Ectodermal cell (in vitro differentiated cells): ENCODE data around the gene PCDH12.

Experiments
- H3K27ac ChIP-seq: 2 replicates; pipeline ENCODE4 v1.7.0; 2013; ENCODE audit warnings: mild to moderate bottlenecking, low read depth, low read length; ENCODE audit not compliant: insufficient read depth, poor library complexity, severe bottlenecking
- H3K27me3 ChIP-seq: 2 replicates; pipeline ENCODE4 v1.7.0; 2013; ENCODE audit warnings: mild to moderate bottlenecking, low read length; ENCODE audit not compliant: insufficient read depth, control insufficient read depth, poor library complexity, severe bottlenecking
- H3K36me3 ChIP-seq: one replicate; pipeline ENCODE4 v1.7.0; 2013; ENCODE audit warnings: low read length; ENCODE audit not compliant: control insufficient read depth, insufficient read depth
- H3K4me1 ChIP-seq: one replicate; pipeline ENCODE4 v1.7.0; 2013; ENCODE audit warnings: low read length; ENCODE audit not compliant: control insufficient read depth, insufficient read depth
- H3K4me3 ChIP-seq: 2 replicates; pipeline ENCODE4 v1.7.0; 2013; ENCODE audit warnings: low read depth, low read length, control low read depth; ENCODE audit not compliant: insufficient read depth
- H3K9me3 ChIP-seq: 2 replicates; pipeline ENCODE4 v1.7.0; 2013; ENCODE audit warnings: mild to moderate bottlenecking, low read length, moderate library complexity; ENCODE audit not compliant: control insufficient read depth
- WGBS, 2 experiments: methylation state at CpG; one replicate each; pipeline ENCODE4 v1.1.7; 2013; ENCODE audit warnings: missing lambda C conversion rate in 2 of 2; 5-methylcytosine and 5-hydroxymethylcytosine counted together

Gene PCDH12

GRCh38 chr5:141941307-141941706 is 16.7 kb downstream of the PCDH12 start:
- Histone ChIP-seq H3K36me3 (peaks cover 12% of the 10 kb centered on the region), H3K4me3 (no peak overlapping the region), H3K4me1 (no peaks in the 10 kb centered on the region), H3K27ac (no peak overlapping the region), H3K27me3 (no peaks in the 10 kb centered on the region), H3K9me3 (no peaks in the 10 kb centered on the region)
- 92 to 95% methylated on average over 6 of the region's 6 CpGs for WGBS, 2 experiments

- Histone ChIP-seq H3K36me3 (peaks cover 13% of the 10 kb centered on the region), H3K27me3 (no peaks in the 10 kb centered on the region), H3K4me3 (no peak overlapping the region), H3K9me3 (no peaks in the 10 kb centered on the region), H3K27ac (no peak overlapping the region), H3K4me1 (no peaks in the 10 kb centered on the region)
- WGBS, 2 experiments, result 80% methylated on average over 6 of the region's 6 CpGs
These were observed 17.2 kb downstream of the PCDH12 start for GRCh38 chr5:141940695-141941271.

GRCh38 chr5:141935538-141935937 is 22.5 kb downstream of the PCDH12 start:
- no peaks in the 10 kb centered on the region for H3K27me3 ChIP-seq
- H3K27ac ChIP-seq, result no peak overlapping the region
- no peaks in the 10 kb centered on the region for H3K9me3 ChIP-seq
- 94 to 96% methylated on average over 4 of the region's 4 CpGs for WGBS, 2 experiments
- H3K4me1 ChIP-seq, result no peaks in the 10 kb centered on the region
- peaks cover 50% of the 10 kb centered on the region for H3K36me3 ChIP-seq
- H3K4me3 ChIP-seq, result no peak overlapping the region

GRCh38 chr5:141934099-141934844 is 23.7 kb downstream of the PCDH12 start:
- WGBS, 2 experiments, result 95 to 96% methylated on average over 11 of the region's 11 CpGs
- Histone ChIP-seq H3K27ac (no peak overlapping the region), H3K4me3 (no peak overlapping the region), H3K36me3 (peaks cover 63% of the 10 kb centered on the region), H3K9me3 (no peaks in the 10 kb centered on the region), H3K4me1 (no peaks in the 10 kb centered on the region), H3K27me3 (no peaks in the 10 kb centered on the region)

- H3K27me3 ChIP-seq, result no peaks in the 10 kb centered on the region
- no peaks in the 10 kb centered on the region for H3K9me3 ChIP-seq
- 96 to 97% methylated on average over 7 of the region's 7 CpGs for WGBS, 2 experiments
- no peak overlapping the region for H3K4me3 ChIP-seq
- H3K36me3 ChIP-seq, result peaks cover 66% of the 10 kb centered on the region
- H3K4me1 ChIP-seq, result no peaks in the 10 kb centered on the region
- H3K27ac ChIP-seq, result no peak overlapping the region
These were observed 24.9 kb downstream of the PCDH12 start for GRCh38 chr5:141933151-141933550.

- no peak overlapping the region for H3K4me3 ChIP-seq
- H3K27ac ChIP-seq, result no peak overlapping the region
- no peaks in the 10 kb centered on the region for H3K4me1 ChIP-seq
- WGBS, 2 experiments, result 93 to 97% methylated on average over 5 of the region's 5 CpGs
- no peaks in the 10 kb centered on the region for H3K27me3 ChIP-seq
- H3K36me3 ChIP-seq, result peaks cover 71% of the 10 kb centered on the region
- H3K9me3 ChIP-seq, result no peaks in the 10 kb centered on the region
These were observed 26.3 kb downstream of the PCDH12 start for GRCh38 chr5:141931694-141932093.

- no peak overlapping the region for H3K4me3 ChIP-seq
- H3K4me1 ChIP-seq, result no peaks in the 10 kb centered on the region
- 95% methylated on average over 19 of the region's 19 CpGs for WGBS, 2 experiments
- H3K27me3 ChIP-seq, result no peaks in the 10 kb centered on the region
- H3K9me3 ChIP-seq, result no peaks in the 10 kb centered on the region
- peaks cover 63% of the 10 kb centered on the region for H3K36me3 ChIP-seq
- no peak overlapping the region for H3K27ac ChIP-seq
These were observed 28.5 kb downstream of the PCDH12 start for GRCh38 chr5:141929398-141930058.

- Histone ChIP-seq H3K36me3 (peaks cover 56% of the 10 kb centered on the region), H3K4me3 (no peak overlapping the region), H3K27ac (no peak overlapping the region), H3K9me3 (no peaks in the 10 kb centered on the region), H3K27me3 (no peaks in the 10 kb centered on the region), H3K4me1 (no peaks in the 10 kb centered on the region)
- WGBS, 2 experiments, result 96 to 97% methylated on average over 8 of the region's 8 CpGs
These were observed 30.0 kb downstream of the PCDH12 start for GRCh38 chr5:141928051-141928450.

- H3K36me3 ChIP-seq, result peaks cover 47% of the 10 kb centered on the region
- H3K27me3 ChIP-seq, result no peaks in the 10 kb centered on the region
- WGBS, 2 experiments, result 93 to 97% methylated on average over 2 of the region's 2 CpGs
- H3K4me3 ChIP-seq, result no peak overlapping the region
- H3K4me1 ChIP-seq, result no peaks in the 10 kb centered on the region
- no peak overlapping the region for H3K27ac ChIP-seq
- no peaks in the 10 kb centered on the region for H3K9me3 ChIP-seq
These were observed 31.6 kb downstream of the PCDH12 start for GRCh38 chr5:141926434-141926833.
